GM18861 (cell line): ENCODE measurements around the gene CCDC93.
A peak's percentile ranks its signal among the peaks of the same experiment; 100 is the strongest.

Experiments
- ATAC-seq: cut with Tn5 transposase; IDR thresholded peaks from one replicate; pipeline ENCODE4 v1.9.1; 2021; ENCODE audit not compliant: unreplicated experiment

Gene CCDC93

DNA sequence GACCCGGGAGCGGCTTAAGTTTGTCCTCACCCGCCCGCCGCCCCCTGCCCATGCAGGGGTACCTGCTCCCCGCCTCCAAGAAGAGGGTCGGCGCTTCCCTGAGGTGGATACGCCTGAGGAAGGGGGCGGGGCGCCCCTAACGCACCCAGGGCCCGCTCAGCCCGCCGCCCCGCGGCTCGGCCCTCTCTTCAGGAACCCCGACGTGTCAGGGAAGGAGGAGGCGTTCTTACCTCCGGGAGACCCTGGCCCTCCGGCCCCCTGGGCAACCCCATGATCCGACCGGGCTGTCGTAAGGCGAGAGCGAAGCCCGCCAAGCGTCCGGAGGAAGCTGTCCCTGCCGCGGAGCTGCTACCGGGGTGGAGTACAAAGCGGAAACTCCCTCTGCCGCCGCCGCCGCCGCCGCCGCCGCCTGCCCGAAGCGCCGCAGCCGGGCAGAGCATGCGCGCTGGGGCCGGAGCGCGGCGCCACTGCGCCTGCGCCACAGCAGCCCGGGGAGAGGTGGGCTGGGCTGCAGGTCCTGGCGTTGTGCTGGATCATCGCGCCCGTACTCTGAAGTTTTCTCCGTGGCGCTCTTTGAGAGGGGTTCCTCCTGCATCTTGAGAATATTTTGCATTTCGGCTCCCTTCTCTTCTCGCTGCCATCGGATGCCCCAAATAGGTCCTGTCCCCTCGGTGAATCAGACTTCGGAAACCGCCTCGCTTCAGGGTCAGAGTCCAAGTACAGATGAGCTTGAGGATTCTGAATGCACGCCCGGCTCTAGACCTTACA, at the start of gene CCDC93:
CCDC93 (minus strand) TSS at position 347 of the 768 bp plus-strand sequence; CDS start at position 272, 75 bp downstream.
- peak; percentile 77 for ATAC-seq

GRCh38 chr2:118062669-118063068, 48.8 kb upstream of the CCDC93 start:
- ATAC-seq: no peak

GRCh38 chr2:118062048-118062447, 48.2 kb upstream of the CCDC93 start:
- ATAC-seq: no peak

DNA sequence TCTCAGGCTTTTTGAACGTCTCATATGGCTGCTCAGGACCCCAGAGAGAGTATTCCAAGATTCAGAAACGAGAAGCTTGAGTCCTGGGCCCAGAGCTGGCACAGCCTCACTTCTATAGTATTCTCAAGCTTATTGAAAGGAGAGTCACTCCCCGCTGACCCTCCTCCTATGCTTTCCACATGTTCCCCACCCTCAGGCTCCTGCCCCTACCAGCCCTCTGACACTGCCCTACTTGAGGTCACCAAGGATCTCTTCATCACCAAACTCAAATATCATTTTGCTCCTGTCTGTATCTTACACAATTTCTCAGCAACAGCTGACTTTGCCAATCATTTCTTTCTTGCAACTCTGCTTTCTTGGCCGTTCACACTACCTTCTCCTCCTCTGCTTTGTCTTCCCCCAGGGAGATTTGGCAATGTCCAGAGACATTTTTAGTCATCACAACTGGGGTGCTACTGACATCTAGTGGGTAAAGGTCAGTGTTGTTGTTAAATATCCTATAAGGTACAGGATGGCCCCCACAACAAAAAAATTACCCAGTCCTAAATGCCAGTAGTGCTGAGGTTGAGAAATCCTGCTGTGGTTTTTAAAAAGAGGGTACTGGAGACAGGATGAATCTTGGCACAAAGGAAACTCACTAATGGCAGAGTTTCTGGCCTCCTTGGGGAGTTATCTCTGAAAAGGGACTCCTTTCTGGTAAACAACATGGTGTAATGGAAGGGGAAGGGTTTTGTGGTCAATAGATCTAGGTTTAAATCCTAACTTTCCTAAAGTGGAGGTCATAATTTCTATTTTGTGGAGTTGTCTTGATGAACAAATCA, 47.5 kb upstream of the CCDC93 start:
- ATAC-seq: peak; percentile 83

DNA sequence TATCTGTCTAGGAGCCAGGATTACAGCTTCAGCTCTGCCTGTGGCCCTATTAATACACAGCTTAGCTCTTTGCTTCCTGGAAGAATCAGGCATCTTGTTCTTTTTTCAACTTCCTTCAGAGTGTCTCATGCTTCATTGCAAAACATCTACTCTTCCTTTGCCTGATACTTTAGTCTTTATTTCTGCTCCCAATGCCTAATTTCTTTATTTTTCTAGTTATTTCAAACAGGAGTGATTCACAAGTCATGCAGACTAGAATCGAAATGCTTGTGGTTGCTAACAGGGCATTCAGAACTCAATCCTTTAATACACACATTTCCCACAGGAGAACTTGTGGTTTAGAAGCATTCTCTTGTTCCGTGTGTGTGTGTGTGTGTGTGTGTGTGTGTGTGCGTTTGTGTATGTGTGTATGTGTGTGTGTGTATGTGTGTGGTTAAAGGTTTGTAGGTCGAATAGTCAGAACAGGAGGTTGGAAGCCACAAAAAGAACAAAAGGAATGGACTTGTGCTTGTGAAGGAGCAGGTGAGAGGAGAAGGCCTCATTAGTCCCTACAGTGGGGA, 46.1 kb upstream of the CCDC93 start:
- ATAC-seq: no peak

DNA sequence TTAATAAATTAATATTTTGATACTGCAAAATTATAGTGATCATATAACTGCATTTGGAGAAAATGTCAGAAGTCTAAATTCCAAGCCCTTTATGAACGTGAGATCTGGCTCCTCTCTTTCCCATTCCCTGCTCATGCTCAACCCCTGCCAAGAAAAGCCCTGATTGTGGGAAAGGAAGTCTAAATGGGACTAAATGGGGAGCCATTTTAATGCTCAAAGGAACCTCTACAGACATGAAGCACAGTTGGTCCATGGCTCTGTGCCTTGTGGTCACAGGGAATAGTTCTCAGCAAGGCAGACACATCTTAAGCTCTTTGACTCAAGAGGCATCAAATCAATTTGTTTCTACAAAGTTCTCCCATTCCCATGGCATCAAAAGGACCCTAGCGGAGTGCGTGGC, 45.1 kb upstream of the CCDC93 start:
- no peak for ATAC-seq

DNA sequence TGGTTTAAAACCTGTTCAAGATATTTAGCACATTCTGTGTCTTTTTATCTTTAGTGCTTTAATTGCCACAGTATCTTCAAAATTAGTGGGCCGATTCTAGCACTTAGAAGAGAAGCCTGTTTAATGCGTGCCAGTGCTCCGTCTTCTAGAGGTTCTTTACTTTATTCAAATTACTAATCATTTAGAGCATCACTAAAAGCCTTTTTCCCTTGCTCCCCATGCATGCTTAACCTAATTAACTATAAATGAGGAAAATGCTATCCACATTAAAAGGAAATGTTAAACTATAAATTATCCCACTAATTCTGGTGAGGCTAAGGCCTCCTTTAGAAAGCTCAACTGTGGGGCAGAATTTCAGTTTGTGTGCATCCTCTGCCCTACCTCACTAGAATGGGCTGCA, 42.9 kb upstream of the CCDC93 start:
- no peak for ATAC-seq

DNA sequence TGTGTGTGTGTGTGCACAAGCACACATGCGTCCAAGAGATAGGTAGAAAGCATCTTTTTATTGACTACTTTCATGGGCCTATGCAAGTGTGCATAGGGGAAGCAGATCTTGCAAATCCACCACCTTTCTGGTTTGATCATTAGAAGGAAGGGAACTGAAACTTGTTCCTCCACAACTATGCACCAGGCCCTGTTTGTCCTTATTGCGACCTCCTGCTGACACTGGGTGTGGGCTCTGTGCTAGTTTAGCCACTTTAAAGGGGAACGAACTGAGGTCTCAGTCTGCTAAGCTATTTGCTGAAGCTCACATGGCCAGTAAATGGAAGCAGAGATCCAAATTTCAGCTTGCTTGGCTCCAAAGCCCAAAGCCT, 42.3 kb upstream of the CCDC93 start:
- peak; percentile 89 for ATAC-seq

DNA sequence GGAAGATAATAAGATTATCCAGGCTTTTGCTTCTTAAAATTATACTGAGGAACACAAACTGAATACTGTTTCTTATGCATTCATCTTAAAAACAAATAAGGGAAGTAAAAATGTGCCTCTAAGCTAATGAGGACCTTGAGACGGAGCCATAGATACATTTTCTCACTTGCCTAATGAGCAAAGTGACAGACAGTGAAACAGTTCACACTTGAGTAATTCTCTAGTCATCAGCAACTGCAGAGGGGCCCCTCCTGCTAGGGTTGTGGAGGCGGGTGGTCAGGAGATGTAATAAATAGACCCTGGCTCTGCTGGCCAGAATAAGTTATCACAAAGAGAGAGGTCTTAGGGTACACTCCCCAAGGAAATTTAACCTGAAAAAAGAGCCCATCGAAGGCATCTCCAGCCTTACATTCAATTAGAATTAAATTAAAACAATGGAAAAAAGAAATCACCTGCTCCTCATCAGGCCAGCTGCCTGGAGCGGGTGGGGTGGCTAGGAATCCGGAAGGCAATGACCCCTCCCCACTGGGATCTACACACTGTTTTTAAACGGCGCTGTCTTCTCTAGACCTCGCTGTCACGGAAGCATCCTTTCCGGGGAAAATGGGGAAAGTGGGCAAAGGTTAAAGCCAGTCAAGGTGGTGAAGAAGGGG, 41.8 kb upstream of the CCDC93 start:
- peak; percentile 80 for ATAC-seq

- ATAC-seq: no peak
Observed at GRCh38 chr2:118054213-118055008, 40.5 kb upstream of the CCDC93 start.

GRCh38 chr2:118053681-118054080, 39.8 kb upstream of the CCDC93 start:
- ATAC-seq: no peak

DNA sequence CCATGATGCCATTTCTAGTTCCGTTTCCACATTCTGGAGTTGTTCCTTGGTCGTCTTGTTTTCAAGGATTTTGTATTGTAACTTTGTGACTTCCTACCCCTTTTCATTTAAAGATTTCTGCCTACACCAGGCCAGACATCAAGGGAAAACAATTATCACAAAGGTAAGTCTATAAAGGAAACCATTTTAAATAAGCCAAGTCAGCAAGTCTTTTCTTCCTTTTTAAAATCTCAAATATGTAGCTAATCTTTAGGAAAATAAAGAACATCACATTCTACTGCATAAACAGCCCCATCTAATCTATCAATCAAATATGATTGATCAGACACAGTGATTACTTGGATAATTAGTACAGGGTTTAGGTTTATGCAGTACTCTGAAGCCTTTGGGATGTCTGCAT, 38.6 kb upstream of the CCDC93 start:
- no peak for ATAC-seq

GRCh38 chr2:118051826-118052358, 38.0 kb upstream of the CCDC93 start:
- ATAC-seq: no peak

- no peak for ATAC-seq
Observed at GRCh38 chr2:118050974-118051373, 37.1 kb upstream of the CCDC93 start.

DNA sequence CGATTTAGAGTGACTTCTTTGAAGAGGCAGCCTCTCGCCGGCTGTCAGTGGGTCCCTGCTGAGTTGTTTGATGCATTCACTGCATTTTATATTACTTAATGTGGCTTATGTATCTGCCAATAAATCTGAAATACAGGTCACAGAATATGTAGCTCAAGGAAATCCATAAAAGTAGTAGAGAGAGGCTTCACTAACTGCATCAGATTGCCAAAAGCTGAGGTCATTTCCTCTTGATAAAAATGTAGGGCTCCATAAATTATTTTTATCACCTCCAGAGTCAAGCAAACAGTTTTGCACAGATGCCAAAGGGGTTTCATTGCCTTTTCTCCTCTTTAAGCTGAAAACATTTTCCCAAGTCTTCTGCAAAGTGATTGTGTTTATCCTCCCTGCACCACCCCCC, 36.5 kb upstream of the CCDC93 start:
- no peak for ATAC-seq

- ATAC-seq: peak; percentile 66
Observed at GRCh38 chr2:118049816-118050140, 35.9 kb upstream of the CCDC93 start.

DNA sequence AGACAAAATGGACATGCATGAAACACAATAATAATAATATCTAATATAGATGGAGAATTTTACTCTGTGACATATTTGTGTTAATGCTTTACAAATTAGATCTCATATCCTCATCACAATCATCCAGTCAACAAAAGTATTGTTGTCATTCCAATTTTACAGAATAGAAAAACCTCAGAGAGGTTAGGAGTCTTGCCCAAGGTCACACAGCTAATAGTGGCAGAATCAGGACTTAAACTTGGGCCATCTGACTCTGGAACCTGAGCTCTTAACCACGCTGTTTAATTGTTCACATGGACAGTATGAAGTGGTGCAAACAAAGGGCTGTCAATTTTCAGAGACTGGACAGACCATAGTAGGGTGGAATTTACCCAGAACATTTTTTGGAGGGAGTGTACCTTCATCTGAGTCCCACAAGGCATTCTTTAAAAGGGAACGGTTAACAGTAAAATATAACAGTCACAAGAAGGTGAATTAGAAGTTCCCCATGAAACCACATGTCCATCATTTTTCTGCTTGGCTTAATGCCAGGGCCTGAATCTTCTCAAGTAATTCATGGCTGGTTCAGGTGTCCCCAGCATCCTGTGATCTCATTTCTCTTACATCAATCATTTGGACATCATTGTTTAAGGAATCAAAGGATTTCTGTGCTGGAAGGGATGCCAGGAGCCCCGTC, 35.4 kb upstream of the CCDC93 start:
- ATAC-seq: peak; percentile 10

DNA sequence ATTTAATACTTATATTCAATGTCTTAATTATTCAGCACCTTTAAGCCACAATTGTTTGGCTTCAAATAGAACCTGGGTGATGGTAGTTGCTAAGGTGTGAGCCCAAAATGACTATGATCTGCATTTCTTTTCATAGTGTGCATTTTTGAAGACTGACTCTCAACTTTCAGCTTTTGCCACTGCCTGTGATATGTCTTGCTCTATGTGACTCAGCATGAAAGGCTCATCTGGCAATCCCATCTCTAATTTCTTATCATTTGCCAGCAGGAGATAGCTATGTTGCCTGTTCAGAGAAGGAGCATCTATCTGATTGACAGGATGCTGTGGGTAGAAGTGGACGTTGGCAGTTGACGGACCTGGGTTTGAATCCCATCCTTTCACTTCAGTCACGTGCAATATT, 34.5 kb upstream of the CCDC93 start:
- no peak for ATAC-seq

GRCh38 chr2:118047380-118047826, 33.5 kb upstream of the CCDC93 start:
- no peak for ATAC-seq

DNA sequence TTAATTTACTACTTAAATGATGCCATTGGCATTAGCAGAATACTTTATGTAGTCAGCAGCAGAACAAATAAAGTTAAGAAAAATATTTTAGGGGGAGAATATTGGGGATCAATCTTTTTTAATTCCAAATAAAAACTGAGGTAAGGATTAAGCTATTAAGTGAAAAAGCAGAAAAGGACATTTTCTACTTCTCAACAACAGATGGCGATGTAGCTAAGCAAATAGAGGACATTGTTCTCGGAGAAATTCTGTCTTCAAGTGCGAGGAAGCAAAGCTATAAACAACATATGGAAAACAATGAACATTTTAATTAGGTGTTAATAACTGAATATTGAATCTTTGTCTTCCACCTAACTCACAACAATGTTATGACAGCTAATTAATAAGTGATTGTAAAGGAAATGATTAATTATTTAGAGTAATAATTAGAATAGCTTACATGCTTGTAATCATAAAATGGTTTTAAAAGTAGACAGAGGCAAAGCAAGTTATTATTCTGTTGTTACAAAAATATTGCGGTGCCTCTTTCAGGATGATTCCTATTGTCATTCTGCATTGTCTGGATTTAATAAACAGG, 32.9 kb upstream of the CCDC93 start:
- ATAC-seq: no peak
